H1 (cell line): ENCODE data around the gene UHRF2. TPM values are rescaled to one million over a fixed set of nuclear protein-coding genes. Genes with fewer than 3 reads are reported as not detected.

Experiments
- CTCF ChIA-PET: fragments of 300-600 bp; sonication (Branson Sonifier 250); formaldehyde crosslinking; loops from one replicate; lab custom pipeline; 2021; ENCODE audit not compliant: partially characterized antibody; lab: Charles Lee
- POLR2A ChIA-PET: fragments of 300-600 bp; sonication (Branson Sonifier 250); formaldehyde crosslinking; loops from one replicate; lab custom pipeline; 2021; ENCODE audit warnings: inconsistent platforms; ENCODE audit not compliant: partially characterized antibody; lab: Charles Lee
- DNase-seq, 2 experiments: peaks; one replicate each; pipeline versions ENCODE4 v3.0.0 to v3.0.0-alpha.2; 2010 to 2022; ENCODE audit warnings: low spot score in 2 of 2, low read depth in 1 of 2, mixed read lengths in 1 of 2
- FAIRE-seq: peaks from 2 replicates; lab custom pipeline; 2011; peaks lifted over from hg19 to GRCh38; lab: Jason Lieb, UNC
- H2AFZ ChIP-seq: 2 replicates; pipeline ENCODE4 v1.8.1; 2012; ENCODE audit warnings: low read length, inconsistent platforms
- H2AK5ac ChIP-seq: 2 replicates; pipeline ENCODE4 v1.6.1; 2013; ENCODE audit warnings: low read depth, low read length
- H2BK120ac ChIP-seq: replicated peaks from 2 replicates; pipeline ENCODE3; 2013; ENCODE audit warnings: low read depth, low read length, inconsistent platforms
- H2BK12ac ChIP-seq: 2 replicates; pipeline ENCODE4 v1.6.1; 2013; ENCODE audit warnings: low read depth, low read length
- H2BK15ac ChIP-seq: 2 replicates; pipeline ENCODE4 v1.6.1; 2013; ENCODE audit warnings: low read length
- H2BK20ac ChIP-seq: 2 replicates; pipeline ENCODE4 v1.6.1; 2013; ENCODE audit warnings: low read length
- H2BK5ac ChIP-seq: 2 replicates; pipeline ENCODE4 v1.6.1; 2013; ENCODE audit warnings: low read depth, low read length
- H3K14ac ChIP-seq: 2 replicates; pipeline ENCODE4 v1.6.1; 2013; ENCODE audit warnings: inconsistent platforms; ENCODE audit not compliant: insufficient read length
- H3K18ac ChIP-seq: 2 replicates; pipeline ENCODE4 v1.6.1; 2013; ENCODE audit warnings: low read length; ENCODE audit errors: extremely low read depth
- H3K23ac ChIP-seq: 2 replicates; pipeline ENCODE4 v1.6.1; 2013; ENCODE audit warnings: inconsistent platforms; ENCODE audit not compliant: insufficient read length
- H3K23me2 ChIP-seq: 2 replicates; pipeline ENCODE4 v1.6.1; 2013; ENCODE audit warnings: low read depth, low read length
- H3K27ac ChIP-seq: 2 replicates; pipeline ENCODE4 v1.6.1; 2011; ENCODE audit warnings: low read depth, low read length, inconsistent platforms
- H3K27me3 ChIP-seq, 4 experiments: replicated peaks in 1 of 4; 1 replicate in 1 of 4; 2 replicates in 3 of 4; pipeline versions ENCODE4 v1.6.1 to v1.8.1; 2011 to 2013; ENCODE audit warnings: low read length in 3 of 4, mild to moderate bottlenecking in 3 of 4, inconsistent platforms in 2 of 4, mixed read lengths in 2 of 4, moderate library complexity in 1 of 4; ENCODE audit not compliant: control insufficient read depth in 3 of 4, insufficient read depth in 3 of 4; ENCODE audit errors: extremely low read depth in 1 of 4
- H3K36me3 ChIP-seq, 4 experiments: 2 replicates each; pipeline versions ENCODE4 v1.6.1 to v1.8.1; 2011 to 2013; ENCODE audit warnings: mild to moderate bottlenecking in 4 of 4, low read length in 3 of 4, moderate library complexity in 2 of 4, control low read depth in 1 of 4, inconsistent platforms in 1 of 4; ENCODE audit not compliant: insufficient read depth in 4 of 4, control insufficient read depth in 2 of 4
- H3K4ac ChIP-seq: replicated peaks from 2 replicates; pipeline ENCODE3; 2013; ENCODE audit warnings: low read length, low read depth, mixed read lengths, inconsistent platforms; ENCODE audit not compliant: insufficient read length
- H3K4me1 ChIP-seq, 4 experiments: replicated peaks in 1 of 4; 1 replicate in 1 of 4; 2 replicates in 3 of 4; pipeline versions ENCODE4 v1.6.1 to v1.8.1; 2011 to 2013; ENCODE audit warnings: low read length in 3 of 4, inconsistent platforms in 2 of 4, mixed read lengths in 1 of 4; ENCODE audit not compliant: insufficient read depth in 4 of 4, control insufficient read depth in 3 of 4
- H3K4me2 ChIP-seq, 2 experiments: 2 replicates each; pipeline versions ENCODE4 v1.6.1 to v1.8.1; 2011 to 2013; ENCODE audit warnings: low read depth in 2 of 2, low read length in 2 of 2, control low read depth in 1 of 2, inconsistent platforms in 1 of 2, mild to moderate bottlenecking in 1 of 2; ENCODE audit not compliant: insufficient read depth in 1 of 2
- H3K4me3 ChIP-seq, 4 experiments: fragments of 200-600, 300-600 bp in 1 of 4; sonication (generic), shearing (Covaris generic), sonication (Bioruptor Twin) in 1 of 4; 2 replicates each; pipeline versions ENCODE4 v1.5.1 to v1.8.1; 2011 to 2016; ENCODE audit warnings: low read length in 4 of 4, low read depth in 3 of 4, control low read depth in 2 of 4, inconsistent platforms in 2 of 4, mild to moderate bottlenecking in 2 of 4, mixed read lengths in 1 of 4, moderate library complexity in 1 of 4; ENCODE audit not compliant: insufficient read depth in 2 of 4; ENCODE audit errors: extremely low read depth in 1 of 4
- H3K56ac ChIP-seq: replicated peaks from 2 replicates; pipeline ENCODE3; 2013; ENCODE audit warnings: low read depth, mild to moderate bottlenecking, mixed read lengths, low read length, inconsistent platforms; ENCODE audit not compliant: insufficient read length
- H3K79me1 ChIP-seq: 2 replicates; pipeline ENCODE4 v1.6.1; 2013; ENCODE audit warnings: low read depth, low read length, control low read depth
- H3K79me2 ChIP-seq, 2 experiments: 2 replicates each; pipeline versions ENCODE4 v1.6.1 to v1.8.1; 2012 to 2013; ENCODE audit warnings: low read length in 2 of 2, mild to moderate bottlenecking in 2 of 2, inconsistent platforms in 1 of 2; ENCODE audit not compliant: insufficient read depth in 2 of 2, control insufficient read depth in 1 of 2
- H3K9ac ChIP-seq, 4 experiments: replicated peaks in 1 of 4; 1 replicate in 1 of 4; 2 replicates in 3 of 4; pipeline versions ENCODE4 v1.6.1 to v1.8.1; 2011 to 2013; ENCODE audit warnings: low read depth in 3 of 4, low read length in 3 of 4, control low read depth in 2 of 4, mild to moderate bottlenecking in 2 of 4, moderate library complexity in 2 of 4, inconsistent platforms in 1 of 4; ENCODE audit errors: extremely low read depth in 1 of 4
- H3K9me3 ChIP-seq, 2 experiments: 2 replicates each; pipeline versions ENCODE4 v1.6.1 to v1.8.1; 2012 to 2013; ENCODE audit warnings: mild to moderate bottlenecking in 2 of 2, moderate library complexity in 2 of 2, control low read depth in 1 of 2, inconsistent platforms in 1 of 2, low read depth in 1 of 2, low read length in 1 of 2, mixed read lengths in 1 of 2; ENCODE audit not compliant: insufficient read depth in 2 of 2
- H4K20me1 ChIP-seq, 2 experiments: replicated peaks in 1 of 2; 2 replicates each; pipeline versions ENCODE3 to v1.8.1; 2011 to 2013; ENCODE audit warnings: inconsistent platforms in 2 of 2, low read length in 2 of 2, mild to moderate bottlenecking in 1 of 2; ENCODE audit not compliant: insufficient read depth in 2 of 2, control insufficient read depth in 1 of 2
- H4K5ac ChIP-seq: 2 replicates; pipeline ENCODE4 v1.6.1; 2013; ENCODE audit warnings: low read length, low read depth, mixed read lengths, inconsistent platforms; ENCODE audit not compliant: insufficient read length
- H4K8ac ChIP-seq: 2 replicates; pipeline ENCODE4 v1.8.0; 2013; ENCODE audit warnings: mild to moderate bottlenecking, moderate library complexity, low read length, inconsistent platforms; ENCODE audit not compliant: insufficient read depth; ENCODE audit errors: extremely low read depth
- H4K91ac ChIP-seq: replicated peaks from 2 replicates; pipeline ENCODE3; 2013; ENCODE audit warnings: low read length, mixed read lengths, inconsistent platforms; ENCODE audit not compliant: insufficient read length
- BACH1 ChIP-seq: IDR thresholded peaks from 2 replicates; pipeline ENCODE4 v1.6.1; 2012; ENCODE audit warnings: low read length, improper control_type of control experiment
- SIX5 ChIP-seq: IDR thresholded peaks from 2 replicates; pipeline ENCODE4 v1.6.1; 2011; ENCODE audit warnings: mild to moderate bottlenecking, low read depth, low read length
- TBP ChIP-seq: IDR thresholded peaks from 2 replicates; pipeline ENCODE4 v1.6.1; 2011; ENCODE audit warnings: low read depth, low read length, improper control_type of control experiment
- TCF12 ChIP-seq: IDR thresholded peaks from 2 replicates; pipeline ENCODE4 v1.6.1; 2011; ENCODE audit warnings: low read depth, mild to moderate bottlenecking, low read length
- WGBS, 2 experiments: shearing (Covaris generic) in 1 of 2; methylation state at CpG; one replicate each; pipeline versions ENCODE4 v1.1.6 to v1.1.7; 2013 to 2015; ENCODE audit warnings: low lambda C conversion rate in 2 of 2, mixed read lengths in 2 of 2, inconsistent platforms in 1 of 2, low coverage in 1 of 2, missing lambda C conversion rate in 1 of 2; ENCODE audit not compliant: insufficient replicate concordance in 2 of 2, insufficient coverage in 1 of 2, insufficient read length in 1 of 2; ENCODE audit errors: extremely low coverage in 1 of 2, missing lambda C conversion rate in 1 of 2; 5-methylcytosine and 5-hydroxymethylcytosine counted together
- polyA plus RNA-seq, 7 experiments: library from polyadenylated mRNA; depleted of rRNA in 3 of 7; stranded (reverse) in 5 of 7; unstranded in 2 of 7; fragments of >200 nt in 5 of 7; fragments of 200-250 nt in 2 of 7; gene quantifications; 1 replicate in 5 of 7; 2 replicates in 1 of 7; 4 replicates in 1 of 7; pipeline versions ENCODE4 v1.2.1 to v1.2.3, GENCODE V29; 2011 to 2013; ENCODE audit warnings: missing spikeins in 2 of 7, mixed read lengths in 2 of 7
- total RNA-seq: library from RNA; stranded (reverse); fragmentation: NEBNext Ultra II Directional; extraction: Animal tissue kit (Norgen Biotek cat#: 25700); gene quantifications from 2 replicates; pipeline ENCODE4 v1.2.1, GENCODE V29; 2021

UHRF2 gene
- total and polyA plus RNA-seq, 2 of the 8 experiments (the other 6 are each of a cell fraction or from before 2014, with no cell fraction given): 31.8 to 48.0 TPM

DNA sequence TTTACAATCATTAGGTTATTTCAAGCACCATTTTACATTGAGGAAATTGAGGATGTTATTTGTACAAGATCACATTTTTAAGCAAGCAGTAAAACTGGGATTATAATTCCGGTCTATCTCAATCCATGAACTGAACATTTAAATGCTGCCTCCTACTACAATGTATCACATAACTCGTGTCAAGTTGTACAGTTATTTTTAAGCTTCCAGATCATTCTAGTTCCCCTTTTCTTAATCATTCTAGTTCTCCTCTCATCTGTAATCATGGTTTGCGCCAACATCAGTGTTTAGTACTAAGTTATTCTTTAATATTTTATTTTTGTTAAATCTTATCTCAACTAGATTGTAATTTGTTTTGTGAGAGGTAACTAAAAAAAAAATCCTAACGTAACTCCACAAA is 2.4 kb upstream of the UHRF2 start:
- Histone ChIP-seq H4K5ac (no peak overlapping the region), H2BK20ac (no peak overlapping the region), H3K79me1 (0 out of 2 replicates have a peak, but pooled peaks cover 3% of the 10 kb centered on the region), H2AFZ (no peak overlapping the region), H2BK12ac (no peak overlapping the region), H3K14ac (no peak overlapping the region), H3K27me3 (peaks cover 0 to 6% (median 0%) of the 10 kb centered on the region in 4 experiments; a peak in 2 of 7 replicates), H3K4me1 (peaks cover 0 to 7% (median 5%) of the 10 kb centered on the region in 4 experiments; a peak in 3 of 7 replicates), H3K56ac (no peak overlapping the region), H4K91ac (no peak overlapping the region), H3K79me2 (peaks cover 0 to 24% of the 10 kb centered on the region in 2 experiments; a peak in 2 of 4 replicates), H3K4me2 (no peak overlapping the region), H3K18ac (no peak overlapping the region), H2AK5ac (no peak overlapping the region), H2BK15ac (no peak overlapping the region), H3K23me2 (peaks cover 13% of the 10 kb centered on the region; the same call in 1 of the 2 replicates), H2BK5ac (no peak overlapping the region), H3K4me3 (no peak overlapping the region), H3K9ac (no peak overlapping the region), H3K23ac (no peak overlapping the region), H4K20me1 (peaks cover 10 to 15% of the 10 kb centered on the region in 2 experiments), H4K8ac (no peak overlapping the region), H3K4ac (no peak overlapping the region), H3K36me3 (no peaks in the 10 kb centered on the region), H2BK120ac (no peak overlapping the region), H3K27ac (no peak overlapping the region), H3K9me3 (no peaks in the 10 kb centered on the region)
- TF ChIP-seq TCF12: no peak
- TF ChIP-seq TBP: no peak
- TF ChIP-seq SIX5: no peak
- TF ChIP-seq BACH1: no peak
- POLR2A ChIA-PET: interaction anchor here (0.6 kb wide), 1 partner anchor 574 kb away, joined by 3 read pairs; no protein-coding TSS in a partner anchor
- 89% methylated on average over 4 of the region's 4 CpGs; no CpG with 5 or more reads in 1 of the 2 experiments for WGBS, 2 experiments
- FAIRE-seq (no peak), DNase-seq (no peak)
- CTCF ChIA-PET: no interaction called here
